ACHN (cell line): Measurements from ENCODE around the gene UBXN4.
"Not testable (repeated sequence)": the region's sequence is repeated elsewhere in the genome, so short reads cannot be mapped to it uniquely, and the experiment has no call there.

Experiments used
- DNase-seq: peaks from one replicate; pipeline ENCODE4 v3.0.0-alpha.2; 2015
- in situ Hi-C: cut with HindIII; loops from 2 replicates; pipeline ENCODE4 v1.10.0; 2017; ENCODE audit warnings: low sequenced_read_pairs, low pct_ligation_motif_present, low pct_unique_long_range_greater_than_20kb

UBXN4 gene

GRCh38 chr2:135755573-135755972 lies 13.9 kb downstream of the UBXN4 start:
- in situ Hi-C loops, result no loop called here
- DNase-seq, result no peak

GRCh38 chr2:135756692-135757091 lies 15.0 kb downstream of the UBXN4 start:
- DNase-seq, result no peak
- in situ Hi-C loops, result no loop called here

- no peak for DNase-seq
These were observed 20.4 kb downstream of the UBXN4 start for GRCh38 chr2:135762022-135762421.

GRCh38 chr2:135762530-135762929 lies 20.9 kb downstream of the UBXN4 start:
- no peak for DNase-seq
- in situ Hi-C loops, result no loop called here

More at GRCh38 chr2:135762022-135762421, 20.4 kb downstream of the UBXN4 start:
- in situ Hi-C loops, result no loop called here

- in situ Hi-C loops, result no loop called here
- DNase-seq, result no peak
These were observed 27.2 kb downstream of the UBXN4 start for GRCh38 chr2:135768863-135769262.

- in situ Hi-C loops, result no loop called here
- DNase-seq, result no peak
These were observed 31.7 kb downstream of the UBXN4 start for GRCh38 chr2:135773319-135773718.

GRCh38 chr2:135773917-135774316 lies 32.3 kb downstream of the UBXN4 start:
- in situ Hi-C loops, result no loop called here
- no peak for DNase-seq

GRCh38 chr2:135775420-135775819 lies 33.8 kb downstream of the UBXN4 start:
- in situ Hi-C loops, result no loop called here
- DNase-seq, result no peak

- in situ Hi-C loops, result no loop called here
- DNase-seq, result no peak
These were observed 34.7 kb downstream of the UBXN4 start for GRCh38 chr2:135776367-135776766.

GRCh38 chr2:135782231-135782630 lies 40.6 kb downstream of the UBXN4 start:
- in situ Hi-C loops, result no loop called here
- DNase-seq, result no peak

GRCh38 chr2:135783439-135783838 lies 41.8 kb downstream of the UBXN4 start:
- in situ Hi-C loops, result no loop called here
- no peak for DNase-seq

GRCh38 chr2:135785032-135785431 lies 43.4 kb downstream of the UBXN4 start:
- no peak for DNase-seq
- in situ Hi-C loops, result no loop called here

GRCh38 chr2:135786823-135787222 lies 45.2 kb downstream of the UBXN4 start:
- peak; percentile 91 for DNase-seq
- in situ Hi-C loops, result no loop called here

GRCh38 chr2:135790423-135790822 lies 48.8 kb downstream of the UBXN4 start:
- no peak for DNase-seq
- in situ Hi-C loops, result no loop called here

- in situ Hi-C loops, result no loop called here
- DNase-seq, result peak; percentile 62
These were observed 49.9 kb downstream of the UBXN4 start for GRCh38 chr2:135791418-135792190.

GRCh38 chr2:135792401-135793150 lies 50.9 kb downstream of the UBXN4 start:
- in situ Hi-C loops, result no loop called here
- DNase-seq, result no peak

GRCh38 chr2:135795641-135796040 lies 54.0 kb downstream of the UBXN4 start:
- in situ Hi-C loops, DNase-seq: not testable (repeated sequence)

GRCh38 chr2:135796606-135797005 lies 55.0 kb downstream of the UBXN4 start:
- DNase-seq, result no peak
- in situ Hi-C loops, result no loop called here

- DNase-seq, result peak; percentile 79
- in situ Hi-C loops, result no loop called here
These were observed 56.0 kb downstream of the UBXN4 start for GRCh38 chr2:135797497-135798274.
